Neural cell (in vitro differentiated cells): ENCODE data around the gene STIM2.

Experiments
- CTCF ChIP-seq: fragments of 450-650 bp; IDR thresholded peaks from 2 replicates; pipeline ENCODE4 v1.5.1; 2014; ENCODE audit warnings: antibody characterized with exemption, mild to moderate bottlenecking, moderate library complexity; ENCODE audit not compliant: poor library complexity, severe bottlenecking
- EP300 ChIP-seq: fragments of 450-650 bp; conservative IDR thresholded peaks from 2 replicates; pipeline ENCODE4 v1.6.1; 2014; ENCODE audit warnings: antibody characterized with exemption, mild to moderate bottlenecking, moderate library complexity; ENCODE audit not compliant: poor library complexity, severe bottlenecking
- EZH2 ChIP-seq: fragments of 200-600, 300-800 bp; shearing (Covaris generic), sonication (generic); IDR thresholded peaks from 2 replicates; pipeline ENCODE4 v1.6.1; 2014; ENCODE audit warnings: antibody characterized with exemption, low read length, borderline replicate concordance, mild to moderate bottlenecking; ENCODE audit not compliant: insufficient read depth, poor library complexity, severe bottlenecking
- POLR2AphosphoS5 ChIP-seq: IDR thresholded peaks from 2 replicates; pipeline ENCODE4 v1.6.1; 2012
- RAD21 ChIP-seq: fragments of 450-650 bp; conservative IDR thresholded peaks from 2 replicates; pipeline ENCODE4 v1.6.1; 2014; ENCODE audit warnings: antibody characterized with exemption, mild to moderate bottlenecking, moderate library complexity
- REST ChIP-seq: IDR thresholded peaks from 2 replicates; pipeline ENCODE4 v1.6.1; 2012; ENCODE audit warnings: borderline replicate concordance

- TF ChIP-seq REST (no peak), CTCF (no peak), EZH2 (no peak), EP300 (no peak), POLR2AphosphoS5 (no peak), RAD21 (no peak)
These were observed 155.9 kb downstream of the STIM2 start for GRCh38 chr4:27016551-27016950.
